Tibial nerve (tissue), 4 donors: ENCODE data around the gene DISP3. TPM values are rescaled to one million over a fixed set of nuclear protein-coding genes. Genes with fewer than 3 reads are reported as not detected.

Experiments
- DNase-seq, 2 donors: peaks; one replicate each; pipeline ENCODE4 v3.0.0-alpha.2; 2019; ENCODE audit warnings: low spot score in 2 of 2
- H3K27ac ChIP-seq, 4 donors: fragments of 200-600 bp; sonication (generic) in 3 of 4; one replicate each; pipeline ENCODE4 v1.5.1; 2017 to 2019; ENCODE audit warnings: mild to moderate bottlenecking in 1 of 4
- H3K27me3 ChIP-seq, 2 donors: fragments of 200-600 bp; sonication (generic) in 1 of 2; one replicate each; pipeline versions ENCODE4 v1.5.1 to v1.6.0; 2017 to 2019
- H3K36me3 ChIP-seq, 3 donors: fragments of 200-600 bp; sonication (generic); one replicate each; pipeline ENCODE4 v1.5.1; 2018 to 2019
- H3K4me1 ChIP-seq, 4 donors: fragments of 200-600 bp; sonication (generic) in 3 of 4; one replicate each; pipeline ENCODE4 v1.5.1; 2017 to 2019
- H3K4me3 ChIP-seq, 4 donors: fragments of 200-600 bp; sonication (generic) in 3 of 4; one replicate each; pipeline ENCODE4 v1.5.1; 2017 to 2019; ENCODE audit warnings: mild to moderate bottlenecking in 1 of 4, moderate library complexity in 1 of 4
- H3K9me3 ChIP-seq, 4 donors: fragments of 200-600 bp; sonication (generic) in 3 of 4; one replicate each; pipeline ENCODE4 v1.5.1; 2017 to 2019
- EP300 ChIP-seq, 2 donors: sonication (generic); formaldehyde crosslinking; IDR thresholded peaks; one replicate each; pipeline ENCODE4 v1.6.1; 2017; ENCODE audit warnings: antibody characterized with exemption in 2 of 2, mild to moderate bottlenecking in 1 of 2
- POLR2A ChIP-seq, 2 donors: fragments of 450-650 bp; IDR thresholded peaks; one replicate each; pipeline ENCODE4 v1.6.1; 2017; ENCODE audit warnings: antibody characterized with exemption in 2 of 2, mild to moderate bottlenecking in 2 of 2, moderate library complexity in 2 of 2
- WGBS, 2 donors: methylation state at CpG; one replicate each; pipeline ENCODE4 v1.1.5; 2018; 5-methylcytosine and 5-hydroxymethylcytosine counted together
- total RNA-seq, 4 donors: library from RNA; depleted of rRNA; stranded (reverse); fragments of >200 nt; gene quantifications; one replicate each; pipeline ENCODE4 v1.1.0, GENCODE V29; 2016
- TF ChIP-seq, protein P1 (sequence below), 5 experiments: fragments of 200-600 bp in 3 of 5; fragments of 450-650 bp in 2 of 5; sonication (generic) in 3 of 5; IDR thresholded peaks; one replicate each; pipeline ENCODE4 v1.5.1; 2016 to 2019; ENCODE audit warnings: antibody characterized with exemption in 5 of 5, mild to moderate bottlenecking in 3 of 5, moderate library complexity in 2 of 5

DISP3 gene
- total RNA-seq, 4 donors from 2014 or later: 0.59 TPM; not detected in 3

DNA sequence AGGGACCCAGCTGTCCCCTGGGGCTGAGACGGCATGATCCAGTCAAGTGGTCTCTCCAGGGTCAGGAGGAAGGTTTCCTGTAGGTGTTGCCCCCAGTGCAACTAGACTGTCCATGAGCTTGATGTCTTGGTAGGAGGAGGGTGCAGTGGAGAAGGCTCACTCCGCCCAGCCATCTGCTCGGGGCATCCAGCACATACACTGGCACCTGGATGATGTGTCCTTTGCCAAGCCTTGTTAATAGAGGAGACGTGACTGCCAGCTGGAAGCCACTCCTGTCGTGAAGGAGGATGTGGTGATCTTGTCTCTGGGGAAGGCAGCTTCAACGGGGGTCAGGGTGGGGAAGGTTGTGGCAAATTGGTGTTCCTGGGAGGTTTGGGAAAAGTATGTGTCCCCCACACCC, 6.2 kb downstream of the DISP3 start:
- H3K27ac ChIP-seq: no peak overlapping the region
- DNase-seq: no peak
- H3K4me3 ChIP-seq: no peak overlapping the region
- H3K4me1 ChIP-seq: peaks cover 0 to under 1% (median 0%) of the 10 kb centered on the region in 4 donors
- H3K27me3 ChIP-seq: peaks cover 0 to 50% of the 10 kb centered on the region in 2 donors
- WGBS, 2 donors: 59 to 64% methylated on average over 5 to 6 of the region's 6 CpGs
- TF ChIP-seq EP300 (IDR thresholded peaks at IDR 0.05) (no peak), POLR2A (IDR thresholded peaks at IDR 0.05) (no peak)
- TF ChIP-seq, protein P1, sequence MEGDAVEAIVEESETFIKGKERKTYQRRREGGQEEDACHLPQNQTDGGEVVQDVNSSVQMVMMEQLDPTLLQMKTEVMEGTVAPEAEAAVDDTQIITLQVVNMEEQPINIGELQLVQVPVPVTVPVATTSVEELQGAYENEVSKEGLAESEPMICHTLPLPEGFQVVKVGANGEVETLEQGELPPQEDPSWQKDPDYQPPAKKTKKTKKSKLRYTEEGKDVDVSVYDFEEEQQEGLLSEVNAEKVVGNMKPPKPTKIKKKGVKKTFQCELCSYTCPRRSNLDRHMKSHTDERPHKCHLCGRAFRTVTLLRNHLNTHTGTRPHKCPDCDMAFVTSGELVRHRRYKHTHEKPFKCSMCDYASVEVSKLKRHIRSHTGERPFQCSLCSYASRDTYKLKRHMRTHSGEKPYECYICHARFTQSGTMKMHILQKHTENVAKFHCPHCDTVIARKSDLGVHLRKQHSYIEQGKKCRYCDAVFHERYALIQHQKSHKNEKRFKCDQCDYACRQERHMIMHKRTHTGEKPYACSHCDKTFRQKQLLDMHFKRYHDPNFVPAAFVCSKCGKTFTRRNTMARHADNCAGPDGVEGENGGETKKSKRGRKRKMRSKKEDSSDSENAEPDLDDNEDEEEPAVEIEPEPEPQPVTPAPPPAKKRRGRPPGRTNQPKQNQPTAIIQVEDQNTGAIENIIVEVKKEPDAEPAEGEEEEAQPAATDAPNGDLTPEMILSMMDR (IDR thresholded peaks at IDR 0.05): no peak
- H3K36me3 ChIP-seq: no peaks in the 10 kb centered on the region
- H3K9me3 ChIP-seq: no peaks in the 10 kb centered on the region

DNA sequence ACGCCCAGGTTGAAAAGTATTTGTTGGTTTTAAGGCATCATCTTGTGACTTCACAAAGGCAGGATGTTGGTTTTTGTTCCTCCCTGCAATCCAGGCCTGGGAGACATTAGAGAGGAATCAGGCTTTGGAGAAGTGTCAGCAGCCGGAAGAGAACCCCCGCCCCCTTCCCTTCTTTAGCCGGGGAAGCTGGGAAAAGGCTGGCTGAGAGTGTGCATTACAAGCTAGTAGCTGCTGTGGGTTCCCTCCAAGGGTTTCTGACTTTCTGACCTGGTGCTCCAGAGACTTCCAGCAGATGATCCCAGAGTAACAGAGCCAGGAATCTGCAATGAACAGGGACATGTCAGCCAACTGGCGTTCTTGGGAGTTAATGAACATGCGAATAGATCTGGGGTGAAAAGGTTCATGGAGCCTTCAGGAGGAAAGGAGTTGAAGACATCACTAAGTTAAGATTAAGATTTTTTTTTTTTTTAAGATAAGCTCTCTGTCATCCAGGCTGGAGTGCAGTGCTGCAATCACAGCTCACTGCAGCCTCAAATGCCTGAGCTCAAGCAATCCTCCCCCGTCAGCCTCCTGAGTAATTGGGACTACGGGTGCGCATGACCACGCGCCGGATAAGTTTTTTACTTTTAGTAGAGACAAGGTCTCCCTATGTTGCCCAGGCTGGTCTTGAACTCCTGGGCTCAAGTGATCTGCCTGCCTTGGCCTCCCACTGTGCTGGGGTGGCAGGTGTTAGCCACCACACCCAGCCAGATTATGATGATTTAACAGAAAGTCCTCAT, 7.5 kb downstream of the DISP3 start:
- DNase-seq: no peak
- TF ChIP-seq, protein P1 (IDR thresholded peaks at IDR 0.05): no peak
- no peak for TF ChIP-seq EP300 (IDR thresholded peaks at IDR 0.05)
- TF ChIP-seq POLR2A (IDR thresholded peaks at IDR 0.05): no peak
- Histone ChIP-seq H3K36me3 (no peaks in the 10 kb centered on the region), H3K27me3 (peaks cover 0 to 38% of the 10 kb centered on the region in 2 donors), H3K27ac (no peak overlapping the region), H3K4me1 (no peaks in the 10 kb centered on the region), H3K9me3 (no peaks in the 10 kb centered on the region), H3K4me3 (no peak overlapping the region)
- 55 to 60% methylated on average over 11 to 12 of the region's 12 CpGs for WGBS, 2 donors

DNA sequence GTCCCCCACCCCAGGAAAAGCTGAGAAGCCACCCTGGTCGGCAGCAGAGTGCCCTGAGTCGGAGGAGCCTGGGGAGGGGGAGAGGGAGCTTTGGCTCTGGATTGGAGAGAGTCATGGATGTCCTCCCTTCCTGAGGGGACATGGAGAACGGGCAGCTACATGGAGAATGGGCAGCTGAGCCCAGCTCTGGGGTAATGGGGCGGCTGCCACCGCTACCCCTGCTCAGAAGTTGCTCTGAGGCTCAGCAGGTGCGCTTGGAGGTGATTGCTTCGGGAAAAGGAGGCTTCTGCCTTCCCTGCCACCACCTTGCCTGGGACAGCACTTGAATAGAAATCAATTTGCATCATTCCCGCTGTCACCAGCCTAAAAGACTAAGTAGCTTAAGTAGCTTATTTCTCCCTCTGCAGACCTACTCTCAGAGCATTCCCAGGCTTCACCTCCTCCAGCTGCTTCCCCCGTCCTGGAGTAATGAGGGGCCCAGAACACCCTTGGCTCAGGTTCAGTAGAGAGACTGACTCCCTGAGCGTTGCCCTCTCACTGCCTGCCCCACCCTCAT, 8.3 kb downstream of the DISP3 start:
- H3K27me3 ChIP-seq: peaks cover 0 to 29% of the 10 kb centered on the region in 2 donors
- WGBS, 2 donors: 39 to 53% methylated on average over 10 of the region's 10 CpGs
- no peak overlapping the region for H3K4me3 ChIP-seq
- DNase-seq: no peak
- no peaks in the 10 kb centered on the region for H3K4me1 ChIP-seq
- no peaks in the 10 kb centered on the region for H3K9me3 ChIP-seq
- H3K27ac ChIP-seq: no peak overlapping the region
- H3K36me3 ChIP-seq: no peaks in the 10 kb centered on the region
- TF ChIP-seq, protein P1 (IDR thresholded peaks at IDR 0.05): no peak
- TF ChIP-seq POLR2A (IDR thresholded peaks at IDR 0.05): no peak
- no peak for TF ChIP-seq EP300 (IDR thresholded peaks at IDR 0.05)

DNA sequence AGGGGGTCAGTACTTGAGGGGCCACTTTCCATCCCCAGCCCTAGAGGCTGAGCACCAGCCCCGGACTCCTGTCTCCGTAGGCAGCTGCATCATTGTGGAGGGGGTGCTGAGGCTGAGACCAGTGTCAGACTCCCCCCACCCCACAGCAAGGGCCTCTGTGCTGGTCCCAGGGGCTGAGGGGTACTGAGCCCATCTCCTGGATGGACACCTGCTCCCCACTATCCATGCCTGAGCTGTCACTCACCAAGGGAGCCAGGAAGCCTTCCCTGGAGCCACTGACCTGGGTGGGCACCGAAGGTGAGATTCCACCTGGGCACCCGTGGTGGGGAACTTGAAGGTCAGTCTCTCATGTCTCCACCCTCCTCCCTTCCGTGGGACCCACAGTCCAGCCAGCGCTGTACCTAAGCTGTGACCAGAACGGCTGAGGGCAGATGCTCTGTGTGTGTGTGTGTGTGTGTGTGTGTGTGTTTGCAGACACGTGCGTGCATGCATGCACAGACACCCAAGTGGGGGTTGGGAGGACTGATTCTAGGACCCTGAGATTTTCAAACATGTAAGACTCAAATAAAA, 9.3 kb downstream of the DISP3 start:
- H3K4me3 ChIP-seq: no peak overlapping the region
- peaks cover 0 to 21% of the 10 kb centered on the region in 2 donors for H3K27me3 ChIP-seq
- TF ChIP-seq EP300 (IDR thresholded peaks at IDR 0.05): no peak
- TF ChIP-seq POLR2A (IDR thresholded peaks at IDR 0.05): no peak
- TF ChIP-seq, protein P1 (IDR thresholded peaks at IDR 0.05): no peak
- H3K4me1 ChIP-seq: no peaks in the 10 kb centered on the region
- 64 to 66% methylated on average over 6 to 7 of the region's 9 CpGs for WGBS, 2 donors
- no peaks in the 10 kb centered on the region for H3K36me3 ChIP-seq
- no peak overlapping the region for H3K27ac ChIP-seq
- peaks cover 0 to 6% (median 0%) of the 10 kb centered on the region in 4 donors for H3K9me3 ChIP-seq
- DNase-seq: no peak
